ENCODE measurements around the gene ARPC5L. TPM values are rescaled to one million over a fixed set of nuclear protein-coding genes. Genes with fewer than 3 reads are reported as not detected.

ARPC5L gene
- total and polyA plus RNA-seq, 4 donors = 27.6 to 64.6 (median 47.7) TPM

DNA sequence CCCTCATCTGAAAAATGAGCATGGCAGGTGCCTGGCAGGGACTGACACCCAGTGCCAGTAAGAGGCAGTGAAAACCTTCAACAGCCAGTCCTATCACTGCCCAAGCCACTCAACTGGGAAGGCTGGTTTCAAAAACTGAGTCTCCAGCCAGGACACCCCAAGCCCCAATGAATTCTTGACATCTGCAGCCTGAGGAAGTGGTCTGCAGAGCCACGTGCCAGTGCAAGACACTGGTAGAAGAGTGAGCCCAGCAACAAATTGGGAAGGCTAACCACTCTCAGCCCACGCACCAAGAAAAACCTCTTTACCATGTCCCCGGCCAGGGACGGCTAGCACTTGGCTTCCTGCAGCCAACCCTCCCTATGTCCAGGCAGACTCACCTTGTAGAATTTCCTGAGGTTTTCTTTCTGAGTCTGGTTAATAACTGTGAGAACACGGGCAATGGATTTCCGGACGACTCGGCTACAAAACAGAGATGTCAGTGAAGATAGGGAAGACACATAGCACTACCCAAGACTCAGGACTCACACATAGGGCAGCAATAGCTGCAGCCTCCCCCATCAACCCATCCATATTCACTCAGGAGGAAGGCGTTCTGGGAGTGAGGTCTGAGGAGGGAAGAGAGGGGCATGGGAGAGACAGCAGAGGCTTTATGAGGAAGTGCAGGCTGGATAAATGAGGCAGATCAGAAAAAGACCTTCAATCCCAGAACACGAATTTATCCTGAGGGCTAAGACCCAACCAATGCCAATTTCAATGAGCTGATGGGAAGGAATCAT lies 1.9 kb upstream of the ARPC5L start:
- peak overlapping the region; percentile 1 for H3K4me3 ChIP-seq
- ATAC-seq (ENCODE audit: insufficient read depth, low FRiP score) = no peak
- 61 to 62% methylated on average over 10 of the region's 10 CpGs for WGBS, 2 donors

DNA sequence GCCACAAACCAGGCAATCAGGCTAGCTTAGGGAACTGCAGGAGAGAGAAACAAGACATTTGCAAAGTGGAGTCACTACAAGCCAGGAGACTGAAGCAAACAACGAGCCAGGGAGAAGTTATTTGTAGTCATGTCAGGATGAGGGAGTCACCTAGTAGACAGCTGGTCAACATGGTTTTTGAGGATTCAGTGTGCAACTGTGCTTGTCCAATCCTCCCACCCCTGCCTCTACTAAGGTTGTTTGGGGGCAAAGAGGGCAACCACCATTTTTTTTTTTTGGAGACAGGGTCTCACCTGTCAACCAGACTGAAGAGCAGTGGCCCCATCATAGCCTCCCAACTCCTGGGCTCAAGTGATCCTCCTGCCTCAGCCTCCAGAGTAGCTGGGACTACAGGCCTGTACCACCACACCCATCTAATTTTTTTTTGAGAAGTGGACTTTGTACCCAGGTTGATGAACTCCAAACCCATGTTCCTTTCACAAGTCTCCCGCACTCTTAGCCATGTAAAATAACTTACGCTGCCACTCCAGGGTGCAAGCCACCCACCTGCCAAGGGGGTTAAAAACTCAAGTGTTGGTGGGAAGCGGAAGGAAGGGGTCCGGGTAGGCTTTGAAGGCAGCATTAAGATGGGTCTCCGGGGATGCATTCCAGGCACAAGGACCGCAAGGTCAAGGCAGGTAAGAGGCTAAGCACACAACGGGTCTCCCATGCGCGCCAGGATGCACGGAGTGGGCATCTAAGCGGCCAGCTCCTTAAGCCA lies 1.2 kb upstream of the ARPC5L start:
- Histone ChIP-seq H3K36me3 (ENCODE audit: control insufficient read depth in 4 of 4, insufficient read depth in 4 of 4, low read length in 4 of 4) (peaks cover 17 to 44% (median 29%) of the 10 kb centered on the region in 4 donors), H3K9me3 (ENCODE audit: control insufficient read depth in 4 of 4, insufficient read depth in 3 of 4, low read length in 3 of 4) (no peaks in the 10 kb centered on the region), H3K4me1 (ENCODE audit: control insufficient read depth in 5 of 5, insufficient read depth in 5 of 5, low read length in 5 of 5) (peaks cover 8 to 18% (median 13%) of the 10 kb centered on the region in 5 donors), H3K4me3 (peak overlapping the region; percentile 92), H3K9ac (ENCODE audit: insufficient read depth in 1 of 2, low read length in 2 of 2) (peak overlapping the region; percentile 80 to 92), H3K27ac (ENCODE audit: low read depth in 1 of 2, low read length in 1 of 2) (peak overlapping the region in 1 of 2 donors; percentile 93), H3K27me3 (ENCODE audit: control insufficient read depth in 3 of 3, insufficient read depth in 3 of 3, low read length in 2 of 3) (no peaks in the 10 kb centered on the region)
- 11 to 13% methylated on average over 12 of the region's 12 CpGs for WGBS, 2 donors
- ATAC-seq (ENCODE audit: insufficient read depth, low FRiP score) (no peak), DNase-seq (no peak)
- TF ChIP-seq, protein P1, sequence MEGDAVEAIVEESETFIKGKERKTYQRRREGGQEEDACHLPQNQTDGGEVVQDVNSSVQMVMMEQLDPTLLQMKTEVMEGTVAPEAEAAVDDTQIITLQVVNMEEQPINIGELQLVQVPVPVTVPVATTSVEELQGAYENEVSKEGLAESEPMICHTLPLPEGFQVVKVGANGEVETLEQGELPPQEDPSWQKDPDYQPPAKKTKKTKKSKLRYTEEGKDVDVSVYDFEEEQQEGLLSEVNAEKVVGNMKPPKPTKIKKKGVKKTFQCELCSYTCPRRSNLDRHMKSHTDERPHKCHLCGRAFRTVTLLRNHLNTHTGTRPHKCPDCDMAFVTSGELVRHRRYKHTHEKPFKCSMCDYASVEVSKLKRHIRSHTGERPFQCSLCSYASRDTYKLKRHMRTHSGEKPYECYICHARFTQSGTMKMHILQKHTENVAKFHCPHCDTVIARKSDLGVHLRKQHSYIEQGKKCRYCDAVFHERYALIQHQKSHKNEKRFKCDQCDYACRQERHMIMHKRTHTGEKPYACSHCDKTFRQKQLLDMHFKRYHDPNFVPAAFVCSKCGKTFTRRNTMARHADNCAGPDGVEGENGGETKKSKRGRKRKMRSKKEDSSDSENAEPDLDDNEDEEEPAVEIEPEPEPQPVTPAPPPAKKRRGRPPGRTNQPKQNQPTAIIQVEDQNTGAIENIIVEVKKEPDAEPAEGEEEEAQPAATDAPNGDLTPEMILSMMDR (IDR thresholded peaks at IDR 0.05; ENCODE audit: control extremely low read depth, extremely low read depth) = no peak

More for the DNA sequence above, 1.9 kb upstream of the ARPC5L start:
- no peaks in the 10 kb centered on the region for H3K9me3 ChIP-seq (ENCODE audit: control insufficient read depth in 4 of 4, insufficient read depth in 3 of 4, low read length in 3 of 4)
- peak overlapping the region; percentile 80 to 92 for H3K9ac ChIP-seq (ENCODE audit: insufficient read depth in 1 of 2, low read length in 2 of 2)
- peaks cover 17 to 44% (median 29%) of the 10 kb centered on the region in 4 donors for H3K36me3 ChIP-seq (ENCODE audit: control insufficient read depth in 4 of 4, insufficient read depth in 4 of 4, low read length in 4 of 4)
- no peak for DNase-seq
- no peaks in the 10 kb centered on the region for H3K27me3 ChIP-seq (ENCODE audit: control insufficient read depth in 3 of 3, insufficient read depth in 3 of 3, low read length in 2 of 3)
- TF ChIP-seq, protein P1 (IDR thresholded peaks at IDR 0.05; ENCODE audit: control extremely low read depth, extremely low read depth) = no peak
- H3K27ac ChIP-seq (ENCODE audit: low read depth in 1 of 2, low read length in 1 of 2) = no peak overlapping the region
- peaks cover 8 to 18% (median 13%) of the 10 kb centered on the region in 5 donors for H3K4me1 ChIP-seq (ENCODE audit: control insufficient read depth in 5 of 5, insufficient read depth in 5 of 5, low read length in 5 of 5)

DNA sequence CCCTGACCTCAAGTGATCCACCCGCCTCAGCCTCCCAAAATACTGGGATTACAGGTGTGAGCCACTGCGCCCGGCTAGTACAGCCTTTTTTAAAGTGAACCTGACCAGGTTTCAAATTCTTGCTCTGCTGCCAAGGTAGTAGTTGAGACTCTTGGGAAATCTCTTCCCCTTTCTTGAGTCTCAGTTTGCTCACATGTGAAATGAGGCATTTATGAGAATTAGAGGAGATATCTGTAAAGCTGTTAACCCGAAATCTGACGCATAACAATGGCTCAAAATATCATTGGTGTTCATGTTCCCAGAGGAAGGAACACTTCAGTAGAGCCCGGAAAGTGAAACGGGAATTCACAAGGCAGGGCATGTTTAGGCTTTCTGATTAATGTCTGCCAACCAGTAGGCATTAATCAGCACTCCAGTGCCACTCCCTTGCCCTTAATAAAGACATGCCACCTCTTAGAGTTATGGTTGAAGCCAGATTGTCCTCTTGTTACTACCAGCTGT lies 1.5 kb downstream of the ARPC5L start:
- 45 to 64% methylated on average over 7 of the region's 7 CpGs for WGBS, 2 donors
- ATAC-seq (ENCODE audit: insufficient read depth, low FRiP score) = no peak
- Histone ChIP-seq H3K9me3 (ENCODE audit: control insufficient read depth in 4 of 4, insufficient read depth in 3 of 4, low read length in 3 of 4) (no peaks in the 10 kb centered on the region), H3K4me1 (ENCODE audit: control insufficient read depth in 5 of 5, insufficient read depth in 5 of 5, low read length in 5 of 5) (peaks cover 8 to 24% (median 14%) of the 10 kb centered on the region in 5 donors), H3K4me3 (no peak overlapping the region), H3K9ac (ENCODE audit: insufficient read depth in 1 of 2, low read length in 2 of 2) (no peak overlapping the region), H3K27ac (ENCODE audit: low read depth in 1 of 2, low read length in 1 of 2) (peak overlapping the region; percentile 76 to 80), H3K27me3 (ENCODE audit: control insufficient read depth in 3 of 3, insufficient read depth in 3 of 3, low read length in 2 of 3) (no peaks in the 10 kb centered on the region), H3K36me3 (ENCODE audit: control insufficient read depth in 4 of 4, insufficient read depth in 4 of 4, low read length in 4 of 4) (peaks cover 13 to 25% (median 22%) of the 10 kb centered on the region in 4 donors)
- peak in 1 of 3 donors; percentile 33 for DNase-seq
- TF ChIP-seq, protein P1 (IDR thresholded peaks at IDR 0.05; ENCODE audit: control extremely low read depth, extremely low read depth) = no peak
